Brain pericyte (primary cell): ENCODE data around the gene MINDY1.

Experiments used
- DNase-seq: peaks from one replicate; pipeline ENCODE4 v3.0.0-alpha.2; 2012; ENCODE audit warnings: low read depth, low spot score

Gene MINDY1

DNA sequence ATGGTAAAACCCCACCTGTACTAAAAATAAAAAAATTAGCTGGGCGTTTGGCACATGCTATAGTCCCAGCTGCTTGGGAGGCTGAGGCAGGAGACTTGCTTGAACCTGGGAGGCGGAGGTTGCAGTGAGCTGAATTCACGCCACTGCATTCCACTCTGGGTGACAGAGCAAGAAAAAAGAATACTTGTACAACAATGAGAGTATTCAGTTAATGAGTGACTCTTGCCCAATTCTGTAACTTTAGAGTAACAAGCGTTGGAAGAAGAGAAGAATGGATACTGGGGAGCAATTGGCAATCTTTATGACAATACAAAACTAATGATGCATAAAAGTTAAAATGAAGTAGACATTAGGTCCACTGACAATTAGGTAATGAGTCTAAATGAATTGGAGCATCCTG lies 14.1 kb downstream of the MINDY1 start:
- no peak for DNase-seq

DNA sequence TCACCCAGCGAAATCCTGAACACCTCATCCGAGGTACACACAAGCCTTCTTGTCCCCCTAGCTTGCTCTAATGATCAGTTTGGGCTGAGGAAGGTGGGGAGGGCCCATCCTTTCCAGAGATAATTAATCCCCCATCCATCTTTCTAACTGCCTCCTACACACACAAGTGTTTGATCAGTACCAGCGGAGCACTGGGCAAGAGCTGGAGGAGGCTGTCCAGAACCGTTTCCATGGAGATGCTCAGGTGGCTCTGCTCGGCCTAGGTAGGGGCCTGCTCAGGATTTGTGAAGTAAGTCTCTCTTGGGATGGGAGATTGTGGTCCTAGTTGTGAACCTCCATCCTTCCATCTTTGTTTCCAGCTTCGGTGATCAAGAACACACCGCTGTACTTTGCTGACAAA lies 18.8 kb downstream of the MINDY1 start:
- no peak for DNase-seq

DNA sequence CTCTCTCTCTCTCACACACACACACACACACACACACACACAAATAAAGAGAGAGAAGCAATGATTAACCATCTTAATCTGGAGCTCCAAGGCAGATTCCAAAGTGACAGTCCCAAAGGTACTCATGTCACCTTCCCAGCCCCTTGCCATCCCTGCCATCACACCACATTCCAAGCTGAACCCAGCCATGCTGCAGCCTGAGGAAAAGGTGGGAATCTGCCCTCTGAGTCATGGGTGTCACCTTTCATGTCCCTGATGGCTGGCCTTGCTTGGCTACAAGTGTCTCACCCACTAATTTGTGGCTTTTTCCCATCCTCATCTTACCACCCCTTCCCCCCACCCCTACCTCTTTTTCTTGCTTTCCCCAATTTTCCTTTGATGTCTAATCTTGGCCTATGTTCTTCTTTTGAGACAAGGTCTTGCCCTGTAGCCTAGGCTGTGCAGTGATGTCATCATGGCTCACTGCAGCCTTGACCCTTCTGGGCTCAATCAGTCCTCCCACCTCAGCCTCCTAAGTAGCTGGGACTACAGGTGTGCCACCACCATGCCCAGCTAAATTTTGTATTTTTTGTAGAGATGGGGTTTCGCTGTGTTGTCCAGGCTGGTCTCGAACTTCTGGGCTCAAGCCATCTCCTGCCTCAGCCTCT lies 21.4 kb downstream of the MINDY1 start:
- DNase-seq = no peak

DNA sequence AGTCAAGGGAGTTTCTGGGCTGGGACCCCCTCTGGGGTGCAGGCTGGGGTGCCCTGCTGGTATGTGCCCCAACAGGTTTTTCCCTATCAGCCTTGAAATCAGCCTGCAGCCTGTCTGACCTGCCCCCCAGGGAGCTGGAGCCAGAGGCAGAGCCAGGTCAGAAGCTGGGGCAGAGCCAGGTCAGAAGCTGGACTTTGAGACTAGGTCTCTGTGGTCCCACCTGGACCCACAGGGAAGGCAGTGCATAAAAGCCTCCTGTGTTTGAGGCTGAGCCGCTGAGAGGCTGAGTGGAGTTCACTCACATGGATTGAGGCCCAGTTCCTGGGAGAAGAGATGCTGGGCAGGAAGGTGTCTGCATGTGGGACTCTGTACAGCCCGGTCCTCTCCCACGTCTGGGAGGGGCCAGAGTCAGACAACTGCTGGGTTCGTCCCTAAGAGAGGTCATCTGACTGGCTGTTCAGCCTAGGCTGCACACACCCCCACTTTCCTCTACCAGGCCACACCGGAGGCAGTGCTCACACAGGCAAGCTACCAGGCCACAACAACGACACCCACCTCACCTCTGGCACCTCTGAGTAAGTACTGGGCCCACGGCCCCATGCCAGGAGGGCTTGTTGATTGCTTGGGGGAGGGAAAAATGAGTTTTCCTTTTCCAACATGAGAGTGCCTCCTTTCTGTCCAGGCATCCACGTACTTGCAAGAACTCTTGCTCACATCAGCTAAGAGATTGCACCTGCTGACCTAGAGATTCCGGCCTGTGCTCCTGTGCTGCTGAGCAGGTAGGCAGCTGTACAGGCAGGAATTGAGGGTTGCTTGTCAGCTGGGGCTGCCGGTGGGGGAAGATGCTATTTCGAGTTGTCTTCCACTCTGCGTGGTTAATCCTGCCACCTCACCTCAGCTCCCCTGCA lies 24.6 kb downstream of the MINDY1 start, which contains the start of gene ANXA9:
Gene ANXA9 (plus strand): TSS at position 488 of the 908 bp plus-strand sequence. CDS start 814 bp downstream, outside the sequence.
- DNase-seq = no peak

DNA sequence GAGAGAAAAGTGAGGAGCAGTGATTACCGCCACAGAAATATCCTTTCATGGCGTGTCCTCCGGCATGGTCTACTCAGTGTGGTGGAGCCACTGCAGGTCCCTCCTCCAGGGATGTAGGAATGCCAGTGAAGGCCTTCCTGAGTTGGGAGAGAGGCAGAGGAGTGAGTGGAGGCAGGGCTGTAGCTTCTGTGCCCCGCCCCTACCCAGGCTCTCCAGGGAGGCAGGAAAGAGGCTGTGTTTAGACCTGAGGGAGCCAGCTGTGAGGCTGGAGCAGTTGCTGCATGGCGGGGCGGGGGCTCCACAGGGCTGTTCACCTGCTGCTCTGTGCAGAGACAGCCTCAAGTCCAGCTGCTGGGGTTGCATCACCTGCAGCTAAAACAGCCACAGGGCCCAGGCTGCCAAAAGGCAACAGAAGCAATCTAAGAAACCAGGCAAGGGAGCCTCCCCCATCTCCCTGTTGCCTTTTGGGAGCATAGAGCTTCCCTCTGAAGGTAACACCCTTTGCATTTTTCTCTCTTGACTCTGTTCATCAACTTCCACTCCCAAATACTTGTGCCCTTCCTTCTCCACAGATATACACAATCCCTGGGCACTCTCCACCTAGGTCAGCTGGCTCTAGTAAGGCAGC lies 25.4 kb downstream of the MINDY1 start:
- no peak for DNase-seq

DNA sequence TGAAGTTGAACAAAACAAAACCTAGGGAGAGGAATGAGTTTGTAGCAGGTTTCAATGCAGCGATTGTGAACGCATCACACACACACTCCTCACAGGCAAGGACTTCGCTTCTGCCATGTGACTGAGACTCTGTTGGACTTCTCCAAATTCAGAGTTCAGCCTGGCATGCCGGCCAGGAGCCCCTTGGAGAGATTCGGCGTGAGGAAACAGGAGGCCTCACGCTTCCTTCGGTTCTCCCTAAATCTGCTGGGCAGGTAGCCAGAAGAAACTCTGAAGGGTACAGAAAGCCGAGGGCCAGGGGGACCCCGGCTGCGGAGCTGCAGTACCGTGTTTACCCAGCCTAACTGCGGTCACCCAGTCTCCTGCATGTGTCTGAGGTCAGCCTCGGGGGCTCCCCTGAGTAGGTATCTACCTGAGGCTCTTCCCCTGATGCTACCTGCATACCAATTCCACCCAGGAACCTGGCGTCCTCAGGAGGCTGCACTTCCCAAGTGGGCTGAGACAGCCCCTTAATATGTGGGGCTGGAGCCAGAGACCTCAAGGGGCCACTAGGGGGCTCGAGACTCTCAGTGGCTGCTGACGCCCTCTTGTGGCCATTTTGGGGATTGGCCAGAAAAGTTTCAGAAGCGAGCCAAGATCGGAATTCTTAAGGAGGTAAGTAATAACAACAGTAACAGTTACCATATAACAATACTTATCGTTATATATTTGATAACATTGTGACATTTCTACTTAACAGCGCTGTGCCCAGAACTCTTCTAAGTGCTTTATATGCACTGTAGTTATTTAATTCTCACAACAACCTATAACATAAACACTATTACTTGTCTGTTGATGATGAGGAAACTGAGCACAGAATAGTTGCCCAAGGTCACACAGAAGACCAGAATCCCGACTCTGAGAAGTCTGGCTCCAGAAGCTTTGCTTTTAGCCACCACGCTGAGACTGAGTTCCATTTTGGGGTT lies 27.3 kb downstream of the MINDY1 start:
- peak; percentile 60 for DNase-seq

DNA sequence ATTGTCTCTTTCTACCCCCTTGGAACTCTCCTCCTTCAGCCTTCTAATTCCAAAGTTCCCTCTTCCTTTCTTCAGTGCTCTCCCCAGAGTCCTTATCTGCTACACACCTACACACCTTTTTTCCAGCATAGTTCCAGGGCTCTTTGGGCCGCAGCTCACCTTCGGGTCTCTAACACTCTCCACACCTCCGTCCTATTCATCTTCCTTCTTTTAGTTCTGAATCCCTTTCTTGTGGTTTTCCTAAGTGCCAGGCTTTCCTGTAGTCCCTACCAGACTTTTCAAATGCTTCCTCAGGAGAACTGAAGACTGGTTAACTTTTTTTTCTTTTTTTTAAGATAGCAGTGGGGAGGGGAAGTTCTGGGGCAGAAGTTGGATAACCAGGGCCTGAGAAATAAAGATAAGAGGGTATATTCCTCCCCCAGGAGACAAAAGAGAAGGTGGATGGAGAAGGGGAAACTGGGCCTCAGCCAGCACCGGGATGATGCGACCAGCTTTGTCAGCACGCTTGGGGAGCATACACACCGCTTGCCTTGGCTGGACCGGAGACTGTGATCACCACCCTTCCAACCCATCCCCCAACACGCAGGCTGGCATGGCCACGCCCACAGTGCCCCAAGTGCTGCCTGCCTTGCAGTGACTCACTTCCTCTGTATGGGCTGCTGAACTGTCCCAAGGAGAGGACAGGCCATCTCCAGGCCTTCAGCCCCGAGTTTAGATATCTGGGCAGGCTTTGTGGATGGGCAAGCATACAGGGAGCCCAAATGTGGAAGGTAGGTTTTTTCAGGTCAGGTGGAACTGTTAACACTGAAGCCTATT lies 29.6 kb downstream of the MINDY1 start:
- DNase-seq = no peak

DNA sequence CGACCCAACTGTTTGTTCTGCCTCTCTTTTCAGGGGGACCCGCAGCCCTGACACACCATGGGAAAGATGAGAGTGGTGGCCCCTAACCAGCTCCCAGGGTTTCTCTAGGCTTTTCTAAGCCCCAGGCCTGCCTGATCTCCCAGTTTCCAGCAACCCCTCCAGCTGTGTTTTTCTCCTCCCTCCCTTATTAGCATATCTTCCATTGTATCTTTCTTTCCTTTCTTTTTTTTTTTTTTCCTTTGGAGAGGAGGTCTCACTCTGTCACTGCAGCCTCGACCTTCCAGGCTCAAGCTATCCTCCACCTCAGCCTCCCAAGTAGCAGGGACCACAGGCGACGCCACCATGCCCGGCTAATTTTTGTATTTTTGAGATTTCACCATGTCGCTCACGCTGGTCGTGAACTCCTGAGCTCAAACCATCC lies 30.3 kb downstream of the MINDY1 start:
- no peak for DNase-seq

DNA sequence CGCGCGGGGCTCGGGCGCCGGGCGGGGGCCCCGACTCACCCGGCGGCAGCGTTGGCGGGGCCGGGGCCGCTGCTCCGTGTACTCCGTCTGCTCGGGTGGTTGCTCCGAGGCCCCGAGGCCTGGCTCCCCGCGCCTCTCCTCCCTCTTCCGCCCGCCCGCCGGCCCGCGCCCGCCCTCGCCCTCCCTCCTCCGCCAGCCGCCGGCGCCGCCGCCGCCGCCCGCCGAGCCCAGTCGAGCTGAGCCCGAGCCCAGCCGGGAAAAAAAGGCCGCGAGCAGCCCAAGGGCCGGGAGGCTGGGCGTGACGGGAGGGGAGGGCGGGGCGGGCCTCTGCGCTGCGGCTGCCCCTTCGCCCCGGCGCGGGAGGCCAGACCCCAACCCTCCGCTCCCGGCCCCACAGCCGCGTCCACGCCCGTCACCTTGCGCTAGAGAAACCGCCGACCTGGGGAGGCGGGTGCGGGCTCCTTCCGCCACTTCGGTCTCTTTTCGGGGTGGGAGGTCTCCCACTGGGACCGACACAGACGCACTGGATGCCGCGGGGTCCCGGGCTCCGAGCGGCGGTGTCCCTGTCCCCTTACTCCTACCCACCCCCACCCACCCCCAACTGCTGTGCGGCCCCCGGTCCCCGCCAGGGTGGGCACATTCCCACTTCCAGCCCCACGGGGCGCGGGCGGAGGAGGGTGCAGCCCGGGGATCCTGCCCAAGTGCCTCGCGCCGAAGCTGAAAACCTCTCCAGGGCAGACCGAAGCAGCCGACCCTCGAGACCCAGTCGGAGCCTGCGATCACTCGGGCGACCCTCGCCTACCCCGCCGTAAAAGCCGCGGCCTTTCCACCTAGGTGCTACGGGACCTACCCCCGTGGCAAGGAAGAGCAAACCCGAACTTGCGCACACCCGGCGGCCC lies 31.9 kb downstream of the MINDY1 start, which contains the start of gene CERS2:
Gene CERS2 (minus strand): TSS at position 256 of the 899 bp plus-strand sequence. CDS start 5,745 bp downstream, outside the sequence.
- DNase-seq = no peak

DNA sequence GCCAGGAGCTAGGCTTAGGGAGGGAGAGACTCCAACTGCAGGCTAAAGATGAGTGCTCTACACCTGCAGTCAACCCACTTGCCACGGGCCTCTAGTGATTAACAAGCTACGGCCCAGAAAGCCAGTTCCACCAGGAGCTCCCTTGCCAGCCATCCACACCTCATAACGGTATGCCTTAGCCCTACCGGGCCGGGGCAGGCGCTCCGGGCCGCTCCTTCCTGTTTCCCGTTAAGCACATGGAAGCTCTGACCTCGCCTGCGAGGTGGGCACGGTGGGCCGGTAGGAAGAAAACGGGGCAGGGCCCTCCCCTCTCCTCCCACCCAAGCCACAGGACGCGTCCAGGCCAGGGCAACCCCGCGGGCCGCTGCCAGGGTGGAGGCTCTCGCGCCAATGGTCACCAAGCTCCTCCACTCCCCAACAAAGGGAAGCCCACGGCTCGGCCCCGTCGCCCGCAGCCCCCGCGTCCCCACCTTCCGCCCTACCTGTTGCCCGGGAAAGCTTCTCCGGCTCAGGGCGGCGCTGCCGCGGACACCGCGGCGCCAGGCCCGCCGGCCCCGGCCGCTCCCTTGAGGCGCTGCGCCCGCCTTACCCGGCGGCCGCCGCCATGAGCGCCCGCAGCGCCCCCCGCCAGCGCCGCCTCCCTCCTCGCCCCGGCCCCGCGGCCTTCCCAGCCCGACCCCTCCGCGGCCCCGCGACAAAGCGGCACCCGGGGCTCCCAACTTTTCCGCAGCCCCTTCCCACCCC lies 32.7 kb downstream of the MINDY1 start:
- no peak for DNase-seq

DNA sequence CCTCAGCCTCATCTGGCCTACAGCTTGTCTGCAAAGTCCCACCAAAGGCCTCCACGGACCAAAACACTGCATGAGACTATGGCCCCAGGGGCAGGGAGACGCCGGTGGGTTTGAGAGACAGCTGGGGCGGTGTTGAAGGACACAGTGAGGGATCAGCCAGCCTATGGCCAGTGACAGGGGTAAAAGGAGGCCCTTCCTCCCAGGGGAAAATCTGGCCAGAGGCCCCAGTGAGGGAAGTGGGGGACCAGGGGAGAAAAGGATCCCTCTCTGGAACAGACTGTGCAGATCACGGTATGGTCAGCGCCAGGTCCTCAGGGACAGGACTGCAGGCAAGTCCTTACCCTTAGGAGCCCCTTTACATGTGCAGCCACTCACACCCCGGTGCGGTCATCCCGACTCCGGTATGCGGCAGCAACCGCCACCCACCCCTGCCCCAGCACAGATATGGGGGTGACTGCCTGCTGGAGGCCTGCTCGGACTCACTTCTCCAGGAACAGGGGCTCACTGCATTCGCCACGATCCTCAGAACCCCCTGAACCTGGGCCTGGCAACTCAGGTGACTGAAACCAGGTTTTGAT lies 33.4 kb downstream of the MINDY1 start:
- DNase-seq = no peak

DNA sequence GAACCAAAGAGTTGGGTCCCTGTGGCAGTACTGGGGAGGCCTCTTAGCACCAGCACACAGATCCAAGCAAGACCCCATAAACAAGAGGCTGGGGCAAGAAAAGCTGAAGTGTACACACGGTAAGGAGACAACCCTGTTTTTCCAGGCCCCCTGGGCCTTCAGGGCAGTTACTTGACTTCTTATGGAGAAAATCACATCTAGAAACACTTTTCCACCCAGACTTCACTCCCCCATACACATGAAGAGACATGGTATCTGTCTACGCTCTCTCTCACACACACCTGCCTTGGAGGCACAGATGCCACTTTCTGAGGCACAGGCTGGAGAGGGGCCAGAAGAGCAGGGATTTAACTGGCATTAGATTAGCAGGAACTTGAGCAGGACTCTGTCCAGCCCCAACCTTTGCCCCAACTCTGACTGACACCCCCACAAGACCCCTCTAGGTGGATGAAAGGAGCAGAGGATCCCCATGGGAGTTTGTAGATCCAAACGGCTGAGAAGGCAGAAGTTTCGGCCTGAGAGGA lies 34.2 kb downstream of the MINDY1 start:
- DNase-seq = no peak

DNA sequence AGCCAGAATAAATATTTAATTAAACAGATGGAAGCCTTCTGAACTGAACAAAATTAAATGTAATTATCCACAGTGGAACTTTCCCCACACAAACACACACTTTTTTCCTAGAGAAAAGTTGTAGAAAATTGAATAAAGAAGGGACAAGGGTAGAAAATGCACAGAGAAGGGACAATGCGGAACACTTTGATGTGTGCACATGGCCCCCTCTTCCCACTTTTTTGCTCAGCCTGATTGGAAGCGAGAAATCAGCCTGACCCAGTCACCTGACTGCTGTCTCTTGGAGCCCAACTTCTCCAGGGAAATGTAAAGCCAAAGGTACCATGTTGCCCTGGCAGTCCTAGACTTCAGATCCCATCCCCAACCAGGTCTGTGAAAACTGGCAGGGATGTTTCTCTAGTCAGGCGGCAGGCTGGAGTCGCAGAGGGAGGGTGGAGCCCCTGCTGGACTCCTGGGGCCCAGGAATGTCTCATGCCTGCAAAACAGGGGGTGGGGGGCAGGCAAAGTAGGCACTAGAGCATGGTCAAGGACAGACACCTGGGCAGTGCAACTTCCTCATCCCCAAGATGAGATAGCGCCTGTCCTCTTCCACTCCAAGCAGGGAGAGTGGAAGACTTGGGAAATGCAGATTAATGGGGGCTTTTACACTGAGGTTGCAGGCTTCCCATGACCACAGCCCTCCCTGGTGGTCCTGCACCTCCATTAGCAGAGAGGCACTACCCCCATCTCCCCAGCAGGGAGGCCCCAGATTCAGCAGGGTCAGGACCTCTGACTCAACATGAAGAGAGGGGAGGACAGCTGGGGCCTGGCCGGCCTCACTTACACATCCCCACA lies 34.9 kb downstream of the MINDY1 start:
- DNase-seq = no peak

DNA sequence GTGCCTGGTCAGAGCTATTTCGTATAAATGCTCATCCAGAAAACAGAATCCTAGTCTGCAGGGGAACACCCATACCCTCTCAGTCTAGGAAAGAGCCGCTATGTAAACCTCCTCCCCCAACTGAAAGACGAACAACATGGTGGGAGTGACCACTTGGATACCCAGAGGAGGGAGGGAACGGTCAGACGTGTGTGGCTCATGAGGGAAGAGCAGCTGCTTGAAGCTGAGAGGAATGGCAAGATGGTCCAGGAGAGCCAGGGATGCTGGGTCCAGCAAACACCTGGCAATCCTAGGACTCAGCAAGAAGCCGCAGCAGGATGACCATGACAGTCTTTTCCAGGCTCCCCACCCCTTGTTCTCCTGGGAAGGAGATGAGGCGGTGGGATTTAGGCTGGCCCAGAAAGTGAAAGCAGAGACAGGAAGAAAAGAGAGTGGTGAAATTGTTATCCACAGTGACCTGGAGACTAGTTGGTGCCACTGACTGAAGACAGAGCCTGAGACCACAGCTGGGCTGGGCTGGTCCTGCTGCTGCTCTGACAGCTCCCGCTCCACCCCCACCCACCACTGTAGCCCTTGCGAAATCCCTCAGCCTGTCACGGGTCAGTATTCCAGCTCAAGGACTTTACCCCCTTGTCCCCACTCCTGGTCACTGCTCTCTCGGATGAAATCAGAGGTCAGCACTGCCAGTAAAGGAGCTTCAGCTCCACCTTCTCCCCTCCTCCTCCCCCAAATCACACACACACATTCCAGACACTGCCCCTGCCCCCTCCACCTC lies 35.7 kb downstream of the MINDY1 start:
- no peak for DNase-seq

DNA sequence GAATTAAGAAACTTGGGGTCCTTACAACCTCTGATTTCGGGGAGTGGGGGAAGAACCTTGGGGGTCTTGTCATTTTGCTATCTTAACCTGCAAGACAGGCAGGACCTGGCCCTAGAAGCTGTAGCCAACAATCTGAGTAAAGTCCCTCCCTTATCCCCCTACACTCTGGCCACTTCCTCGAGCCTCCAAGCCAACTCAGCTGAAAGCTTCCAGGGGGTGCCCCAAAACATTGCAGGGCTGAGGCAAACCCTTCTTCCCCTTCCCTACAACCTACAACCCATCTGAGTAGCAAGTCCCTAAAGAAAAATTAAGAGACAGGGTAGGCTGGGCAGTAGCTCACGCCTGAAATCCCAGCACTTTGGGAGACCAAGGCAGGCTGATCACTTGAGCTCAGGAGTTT lies 37.1 kb downstream of the MINDY1 start:
- no peak for DNase-seq

DNA sequence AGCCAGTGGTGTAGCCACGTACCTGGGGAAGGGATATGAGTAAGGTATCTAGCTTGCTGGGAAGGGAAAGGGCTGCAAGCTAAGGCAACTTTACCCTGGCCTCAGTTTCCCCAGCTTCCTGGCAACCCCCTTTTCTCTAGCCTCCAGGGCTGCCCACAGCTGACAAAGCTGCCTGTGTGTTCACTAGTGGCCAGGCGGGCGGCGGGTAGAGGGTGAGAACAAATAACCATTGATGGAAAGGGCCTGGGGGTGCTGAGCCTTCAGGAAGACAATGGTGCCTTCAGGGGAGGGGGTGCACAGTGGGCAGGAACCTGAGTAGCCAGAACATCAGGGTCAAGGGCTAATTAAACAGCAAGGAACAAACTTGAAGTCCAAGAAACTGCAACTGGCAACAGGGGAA lies 38.2 kb downstream of the MINDY1 start:
- no peak for DNase-seq
